Sigmoid colon (tissue), 4 donors: Measurements from ENCODE around the gene PHF11.

Source experiments
- CTCF ChIP-seq, 4 experiments: fragments of 450-650 bp in 3 of 4; fragments of 200-600 bp in 1 of 4; IDR thresholded peaks; one replicate each; pipeline ENCODE4 v1.5.1; 2016 to 2019; ENCODE audit warnings: antibody characterized with exemption in 4 of 4, mild to moderate bottlenecking in 3 of 4, moderate library complexity in 2 of 4
- POLR2A ChIP-seq, 2 donors: fragments of 450-650 bp; IDR thresholded peaks; one replicate each; pipeline ENCODE4 v1.6.1; 2016; ENCODE audit warnings: antibody characterized with exemption in 2 of 2, mild to moderate bottlenecking in 2 of 2, moderate library complexity in 2 of 2
- POLR2AphosphoS5 ChIP-seq, 4 donors: sonication (generic); formaldehyde crosslinking; IDR thresholded peaks; one replicate each; pipeline ENCODE4 v1.6.1; 2017; ENCODE audit warnings: antibody characterized with exemption in 4 of 4

- TF ChIP-seq POLR2AphosphoS5 (IDR thresholded peaks at IDR 0.05) (no peak), CTCF (IDR thresholded peaks at IDR 0.05) (no peak), POLR2A (IDR thresholded peaks at IDR 0.05) (no peak)
Observed at GRCh38 chr13:49450105-49450819, 45.5 kb upstream of the PHF11 start.
